DMS153 (cell line): ENCODE data around the gene ADCY5.
"Not testable (repeated sequence)": the region's sequence is repeated elsewhere in the genome, so short reads cannot be mapped to it uniquely, and the experiment has no call there.

Experiments
- DNase-seq: peaks from one replicate; lab custom pipeline; 2025; lab: John Stamatoyannopoulos, UW

ADCY5 gene

DNA sequence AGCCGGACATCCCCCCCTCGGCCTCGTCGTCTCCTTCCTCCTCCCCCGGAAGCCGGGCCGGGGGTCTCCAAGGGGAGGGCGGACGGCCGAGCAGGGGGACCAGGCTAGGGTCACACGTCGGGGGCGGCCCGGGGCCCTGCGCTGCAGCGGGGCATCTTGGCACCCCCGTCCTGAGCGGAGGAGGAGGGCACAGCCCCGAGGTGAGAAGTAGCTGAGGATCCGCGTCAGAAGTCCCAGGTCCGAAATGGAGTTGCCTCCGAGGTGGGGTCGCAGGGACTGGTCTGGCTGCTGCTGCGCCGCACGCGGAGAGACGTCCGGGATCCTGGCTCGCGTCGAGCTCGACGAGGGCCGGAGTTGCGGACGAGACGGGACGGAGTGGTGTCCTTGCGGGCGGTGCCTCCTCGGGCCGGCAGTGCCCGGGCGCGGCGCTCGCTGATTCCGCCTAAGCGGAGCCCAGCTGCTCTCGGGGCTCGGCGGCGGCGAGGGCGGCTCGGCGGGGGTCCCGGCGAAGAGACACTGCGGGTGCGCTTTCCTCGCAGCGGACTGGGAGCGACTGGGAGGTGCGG, at the start of gene ADCY5:
Gene ADCY5 (minus strand): TSS at position 555 of the 566 bp plus-strand sequence. CDS start 545 bp downstream, at position 10.
- DNase-seq: no peak

DNA sequence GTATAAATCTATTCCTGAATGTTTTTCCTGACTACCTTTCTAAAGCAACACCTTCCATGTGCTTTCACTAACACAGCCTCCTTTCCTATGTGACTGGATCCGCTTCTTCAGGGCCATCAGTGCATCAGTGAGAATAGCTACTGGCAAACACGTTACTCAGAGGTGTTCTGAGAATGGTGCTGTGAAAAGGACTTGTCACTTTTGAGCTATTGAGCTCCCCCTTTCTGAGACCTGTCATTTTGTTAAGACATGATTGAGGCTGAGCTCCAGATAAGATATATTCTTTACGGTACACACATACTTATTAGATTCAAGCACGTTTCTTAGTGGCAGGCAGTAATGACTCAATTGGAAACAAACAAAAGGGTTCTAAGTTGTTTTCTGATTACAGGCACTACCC, 45.0 kb upstream of the ADCY5 start:
- no peak for DNase-seq

DNA sequence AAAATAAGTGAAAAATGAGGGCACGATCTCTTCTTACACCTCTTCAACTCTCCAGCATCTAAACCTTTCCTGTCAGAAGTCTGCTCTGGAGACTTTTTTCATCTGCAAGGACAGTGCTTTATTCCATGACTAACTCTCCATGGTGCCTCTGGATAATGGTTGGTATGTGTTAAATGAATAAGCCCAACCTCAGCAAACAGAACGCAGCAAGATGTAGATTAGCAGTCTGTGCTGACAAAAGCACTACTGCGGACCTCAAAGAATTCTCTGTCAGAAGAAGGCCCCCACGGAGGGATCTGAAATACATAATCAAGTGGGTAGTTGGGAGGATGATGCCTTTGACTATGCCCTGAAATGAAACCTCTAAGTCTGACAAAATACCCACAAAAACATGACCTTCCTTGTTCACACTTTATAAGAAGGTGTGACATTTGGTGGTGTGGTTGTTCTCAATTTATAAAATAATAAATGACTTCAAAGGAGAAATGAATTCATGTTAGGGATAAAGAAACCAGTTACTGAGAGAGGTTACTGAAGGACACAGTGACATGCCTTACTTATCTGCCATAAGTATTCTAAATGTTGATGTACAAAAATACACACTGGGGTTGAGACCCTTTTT, 43.2 kb upstream of the ADCY5 start:
- DNase-seq: no peak

DNA sequence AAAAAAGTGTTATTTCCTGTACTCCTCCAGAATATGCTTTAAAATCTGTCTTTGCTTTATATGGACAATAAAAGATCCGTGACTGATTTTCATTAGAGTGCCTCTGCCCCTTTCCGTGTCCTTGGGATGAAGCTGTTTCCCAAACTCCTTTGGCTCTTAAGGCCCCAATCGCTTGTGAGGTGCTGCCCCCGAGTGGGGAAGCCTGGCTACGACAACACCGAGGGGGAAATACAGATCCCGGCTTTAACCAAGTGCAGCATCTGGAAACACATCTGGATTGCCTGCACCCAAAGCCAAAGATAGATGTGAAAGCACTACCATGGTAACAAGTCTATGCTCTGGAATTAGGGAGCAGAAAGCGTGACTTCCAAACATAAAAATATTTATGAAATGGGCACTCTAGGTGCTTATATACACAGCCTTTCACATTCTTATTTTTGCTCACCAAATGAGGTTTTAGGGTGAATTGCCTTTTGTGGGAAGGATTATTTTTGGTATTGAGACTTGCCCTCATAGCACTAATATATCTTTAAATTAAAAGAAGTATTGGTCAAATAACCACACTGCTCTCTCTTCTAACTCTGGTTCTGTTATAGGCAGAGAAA, 40.6 kb upstream of the ADCY5 start:
- no peak for DNase-seq

DNA sequence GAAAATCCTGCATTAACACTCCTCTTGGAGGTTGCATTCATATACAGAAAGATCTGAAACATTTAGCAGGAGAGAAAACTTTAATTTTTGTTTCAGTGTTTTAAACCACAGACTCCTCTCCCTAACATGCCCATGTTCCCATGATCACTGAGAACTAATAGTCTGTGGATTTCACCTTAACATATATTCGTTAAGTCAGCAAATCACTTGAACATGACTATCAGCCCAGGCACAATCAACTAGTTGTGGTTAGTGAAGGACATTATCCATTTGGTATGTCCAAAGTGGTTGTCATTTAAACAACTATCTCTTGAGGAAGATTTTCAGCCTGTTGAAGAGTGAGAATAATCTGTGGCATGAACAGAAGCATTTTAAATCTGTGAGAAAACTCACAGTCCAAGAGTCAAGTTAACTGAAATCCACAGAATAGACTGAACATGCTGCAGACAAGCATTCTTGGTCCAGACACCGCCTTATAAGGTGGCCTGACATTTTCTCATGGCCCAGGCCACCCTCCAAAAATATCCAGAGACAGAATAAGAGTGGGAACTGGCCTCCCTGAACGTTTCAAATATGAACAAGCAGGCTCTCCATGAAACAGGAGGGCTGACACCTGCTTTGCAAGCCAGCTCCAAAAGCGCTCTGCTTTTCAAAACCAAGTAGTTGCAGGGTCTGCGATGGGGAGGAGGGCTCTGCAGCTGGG, 39.9 kb upstream of the ADCY5 start:
- no peak for DNase-seq

DNA sequence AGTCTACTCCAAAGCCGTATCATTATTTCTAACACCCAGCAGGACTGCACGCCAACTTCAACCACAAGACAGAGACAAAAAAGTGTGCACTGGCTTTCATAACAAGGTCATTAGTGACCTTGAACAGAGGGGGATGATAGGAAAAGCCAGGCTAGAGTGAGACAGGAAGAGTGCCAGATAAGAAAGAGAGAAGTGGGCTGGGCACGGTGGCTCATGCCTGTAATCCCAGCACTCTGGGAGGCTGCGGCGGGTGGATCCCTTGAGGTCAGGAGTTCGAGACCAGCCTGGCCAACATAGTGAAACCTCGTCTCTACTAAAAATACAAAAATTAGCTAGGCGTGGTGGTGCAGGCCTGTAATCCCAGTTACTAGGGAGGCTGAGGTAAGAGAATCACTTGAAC, 38.2 kb upstream of the ADCY5 start:
- not testable (repeated sequence) for DNase-seq

DNA sequence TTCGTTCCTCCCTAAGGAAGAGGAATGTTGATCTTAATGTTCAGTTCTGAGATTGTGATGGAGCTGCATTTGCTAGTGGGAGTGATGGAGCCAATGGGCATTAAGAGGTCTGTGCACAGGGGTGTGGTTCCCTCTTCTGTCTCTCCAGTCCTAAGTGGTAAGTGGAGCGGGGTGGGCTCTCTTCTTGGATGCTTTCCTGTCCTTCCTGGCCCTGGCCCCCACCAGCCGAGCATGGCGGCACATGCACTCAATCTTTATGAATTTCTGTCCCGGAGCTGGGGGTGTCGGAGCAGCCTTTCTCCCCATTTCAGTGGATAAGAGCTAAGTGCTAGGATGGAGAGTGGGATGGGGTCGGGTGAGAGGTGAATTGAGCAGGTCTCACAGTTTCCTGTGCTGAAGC, 37.6 kb upstream of the ADCY5 start:
- DNase-seq: no peak

DNA sequence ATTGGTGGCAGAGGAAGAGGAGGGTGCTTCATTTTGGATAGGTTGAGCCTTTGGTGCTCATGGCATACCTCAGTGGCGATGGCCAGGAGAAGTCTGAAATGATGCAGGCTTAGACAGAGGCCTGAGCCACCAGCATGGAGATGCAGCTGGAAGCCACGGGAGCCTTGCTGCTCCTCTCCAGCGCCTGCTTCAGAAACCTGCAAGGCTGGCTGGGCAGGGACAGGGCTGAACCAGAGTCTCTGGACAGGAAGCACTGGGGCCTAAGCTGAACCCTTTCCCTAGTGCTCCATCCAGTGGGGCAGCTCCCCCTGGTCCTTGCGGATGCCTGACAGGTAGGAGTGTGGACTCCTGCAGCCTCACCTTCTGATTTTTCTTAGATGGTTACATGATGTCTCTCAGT, 36.7 kb upstream of the ADCY5 start:
- DNase-seq: no peak

DNA sequence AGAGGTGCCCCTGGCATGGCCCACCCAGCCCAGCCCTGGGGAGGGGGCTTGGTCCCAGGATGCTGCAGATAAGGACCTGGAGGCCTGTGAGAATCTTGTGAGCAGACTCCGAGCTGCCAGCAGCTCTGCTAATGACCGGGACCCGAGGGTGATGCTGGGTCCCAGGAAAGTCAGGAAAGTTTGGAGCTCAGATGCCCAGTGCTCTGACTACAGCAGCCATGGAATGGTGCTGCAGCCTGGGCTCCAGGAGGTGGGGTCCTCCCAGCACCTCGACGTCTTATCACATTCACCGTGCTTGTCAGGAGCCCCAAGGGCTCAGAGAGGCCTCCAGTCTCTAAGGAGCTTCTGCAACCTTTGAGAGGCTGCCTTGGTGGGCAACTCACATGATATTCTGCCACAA, 34.3 kb upstream of the ADCY5 start:
- no peak for DNase-seq

DNA sequence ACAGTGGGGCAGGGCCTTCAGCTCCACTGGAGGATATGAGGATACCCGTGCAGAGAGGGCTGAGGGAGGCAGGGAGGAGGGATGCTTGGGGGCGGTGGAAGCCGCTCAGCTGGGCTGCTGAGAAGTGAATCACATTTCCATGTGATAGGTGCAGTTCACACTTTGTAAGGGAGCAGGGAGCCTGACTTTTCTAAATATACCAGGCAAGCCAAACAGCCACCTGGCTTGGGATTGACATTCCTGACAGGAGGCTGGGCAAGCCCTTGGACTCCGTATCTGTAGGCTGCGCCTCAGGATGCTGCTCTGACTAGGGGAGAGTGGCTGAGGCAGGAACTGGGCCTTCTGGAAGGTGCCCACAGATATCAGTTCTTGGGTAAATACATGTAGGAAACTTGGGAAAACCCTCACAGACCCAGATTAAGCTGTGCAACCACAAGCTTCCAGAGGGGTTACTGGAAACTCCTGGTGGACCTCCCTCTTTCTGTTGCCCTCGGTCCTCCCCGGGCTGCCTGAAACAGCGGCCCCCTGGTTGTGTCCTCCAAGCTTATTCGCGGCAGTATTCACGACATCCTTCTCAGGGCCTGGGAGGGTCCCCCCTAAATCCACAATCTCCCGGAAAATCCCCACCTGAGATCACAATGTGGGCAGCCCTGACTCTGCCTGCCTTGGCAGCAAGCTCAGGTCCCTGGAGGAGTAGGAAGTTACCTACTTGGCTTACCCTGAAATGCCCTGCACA, 33.0 kb upstream of the ADCY5 start:
- DNase-seq: no peak

DNA sequence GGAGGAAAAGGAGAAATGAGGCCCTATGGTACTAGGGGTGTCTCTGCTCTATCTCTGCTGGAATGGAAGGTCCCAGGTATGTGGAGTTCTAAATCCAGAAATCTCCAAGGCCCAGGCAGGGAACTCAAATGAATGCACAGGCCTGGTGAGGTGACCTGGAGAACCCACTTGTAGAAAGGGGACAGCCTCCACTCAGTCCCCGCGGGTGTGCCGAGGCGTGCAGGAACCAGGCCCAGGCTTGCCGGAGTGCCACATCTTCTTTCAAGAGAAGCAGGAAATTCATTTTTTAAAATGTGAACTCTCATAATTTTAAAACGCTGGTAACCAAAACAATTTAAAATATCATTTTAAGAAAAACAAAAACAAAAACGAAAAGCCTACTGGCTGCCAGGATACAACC, 32.2 kb upstream of the ADCY5 start:
- no peak for DNase-seq

DNA sequence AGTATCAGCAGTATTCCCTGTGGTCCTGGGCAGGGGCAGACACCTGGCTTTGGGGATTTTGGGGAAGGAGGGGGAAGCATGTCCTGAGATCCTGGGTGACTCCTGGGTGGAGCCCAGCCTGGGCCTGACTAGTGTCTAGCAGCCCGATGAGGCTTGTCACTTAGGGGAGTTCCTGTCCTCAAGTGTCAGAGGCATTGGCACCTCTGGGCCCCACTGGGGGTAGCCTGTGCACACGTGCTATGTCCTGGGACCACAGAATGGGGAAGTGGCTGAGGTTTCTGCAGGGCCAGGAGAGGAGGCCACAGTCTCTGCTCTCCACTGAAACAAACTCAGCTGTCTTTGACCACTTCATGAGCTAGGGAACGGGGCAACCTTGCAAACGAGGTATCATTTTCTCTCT, 31.5 kb upstream of the ADCY5 start:
- no peak for DNase-seq

DNA sequence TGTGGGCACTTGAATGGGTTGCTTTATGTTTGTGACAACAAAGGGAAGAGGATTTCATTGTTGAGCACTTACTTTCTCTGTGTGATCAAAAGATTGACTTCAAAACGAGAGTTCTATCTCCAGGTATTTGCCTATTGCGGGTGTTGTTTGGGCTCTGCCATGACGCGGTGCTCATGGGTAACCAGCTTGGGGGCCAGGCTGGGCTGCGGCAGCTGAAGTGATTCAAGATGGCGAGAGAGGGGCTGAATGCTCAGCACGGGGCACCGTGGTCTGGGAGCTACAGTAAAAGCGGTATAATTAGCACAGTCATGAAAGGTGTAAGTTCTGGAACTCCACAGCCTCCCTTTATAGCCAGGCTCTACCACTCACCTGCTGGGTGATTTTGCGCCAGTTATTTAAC, 31.0 kb upstream of the ADCY5 start:
- no peak for DNase-seq

DNA sequence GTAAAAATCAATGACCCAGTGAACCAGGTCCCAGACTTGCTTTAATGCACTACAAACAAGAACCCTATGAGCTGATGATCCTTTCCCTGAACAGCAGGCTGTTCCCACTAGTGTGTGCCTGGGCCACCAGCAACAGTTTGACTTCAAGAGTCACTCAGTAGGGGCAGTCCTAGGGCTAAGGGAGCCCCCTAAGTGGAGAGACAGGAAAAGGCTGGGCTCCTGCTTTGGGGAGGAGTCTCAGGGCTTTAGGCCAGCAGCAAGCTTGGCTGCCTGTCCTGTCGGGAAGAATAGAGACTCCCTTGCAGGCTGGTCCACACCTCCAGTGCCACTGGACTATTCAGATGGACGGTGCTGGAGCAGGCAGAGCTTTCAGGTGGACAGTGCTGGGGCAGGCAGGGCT, 29.4 kb upstream of the ADCY5 start:
- DNase-seq: no peak

DNA sequence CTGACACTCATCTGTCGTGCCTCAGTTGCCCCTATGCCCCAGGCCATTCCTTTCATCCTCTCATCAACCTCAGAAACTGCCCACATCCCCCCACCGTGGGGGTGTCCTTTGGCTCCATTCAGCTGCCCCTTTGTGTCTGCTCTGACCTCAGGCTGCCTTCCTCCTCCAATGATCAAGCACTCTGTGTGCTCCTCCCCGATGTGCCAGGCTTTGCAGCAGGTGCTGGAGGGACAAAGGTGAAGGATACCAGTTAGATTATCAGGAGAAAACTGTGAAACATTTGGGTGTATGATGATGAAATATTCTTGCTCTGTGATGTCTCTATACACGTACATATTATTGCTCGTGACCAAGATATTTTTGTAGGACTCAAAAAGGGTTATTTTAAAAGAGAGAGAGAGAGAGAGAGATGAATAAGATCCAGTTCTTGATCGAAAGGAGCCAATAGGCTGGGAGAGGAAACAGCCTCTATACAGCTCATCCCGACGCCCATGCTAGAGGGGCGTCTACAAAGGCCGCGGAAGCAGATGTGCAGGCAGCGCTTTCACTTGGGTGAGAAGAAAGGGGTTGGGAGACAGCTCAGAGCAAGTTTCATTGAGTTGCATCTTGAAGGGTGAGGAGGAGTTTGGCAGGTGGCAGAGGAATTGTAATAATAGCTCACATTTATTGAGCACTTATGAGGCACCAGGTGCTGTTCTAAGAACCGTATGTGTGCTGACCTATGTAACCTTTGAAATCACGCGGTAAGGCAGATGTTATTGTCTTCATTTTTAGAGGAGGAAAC, 28.3 kb upstream of the ADCY5 start:
- no peak for DNase-seq

DNA sequence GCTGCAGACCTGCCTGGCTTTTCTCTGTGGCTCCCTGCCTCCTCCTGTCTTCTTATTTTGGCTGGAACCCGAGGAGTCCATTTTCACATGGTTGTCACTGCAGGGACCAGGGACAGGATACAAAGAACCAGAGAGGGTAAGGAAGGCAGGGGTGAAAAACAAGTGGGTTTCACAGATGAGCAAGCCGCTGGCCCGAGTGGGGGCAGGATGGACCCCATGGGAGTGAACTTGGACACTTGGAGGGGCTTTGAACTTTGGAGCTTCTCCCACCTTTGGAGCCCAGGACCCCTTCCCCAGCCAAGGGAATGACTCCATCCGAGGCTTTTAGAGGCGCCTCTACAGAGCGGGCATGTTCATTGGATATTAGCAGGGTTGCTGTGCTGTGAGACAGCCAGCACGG, 26.9 kb upstream of the ADCY5 start:
- no peak for DNase-seq

DNA sequence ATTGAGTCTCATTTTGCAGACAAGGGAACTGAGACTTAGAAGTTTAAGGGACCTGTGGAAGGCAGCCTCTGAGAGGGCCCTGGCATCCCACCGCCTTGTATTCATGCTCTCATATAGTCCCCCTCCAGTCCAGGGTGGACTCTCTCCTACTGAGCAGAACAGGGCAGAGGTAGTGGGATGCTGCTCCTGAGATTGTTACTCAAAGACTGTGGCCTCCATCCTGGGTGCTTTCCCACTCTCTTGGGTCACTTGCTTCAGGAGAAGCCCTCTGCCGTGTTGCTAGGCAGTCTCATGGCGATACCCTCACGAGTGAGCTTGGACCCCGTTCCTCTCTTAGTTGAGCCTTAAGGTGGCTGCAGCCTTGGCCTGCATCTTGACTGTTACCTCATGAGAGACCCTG, 22.2 kb upstream of the ADCY5 start:
- DNase-seq: no peak

DNA sequence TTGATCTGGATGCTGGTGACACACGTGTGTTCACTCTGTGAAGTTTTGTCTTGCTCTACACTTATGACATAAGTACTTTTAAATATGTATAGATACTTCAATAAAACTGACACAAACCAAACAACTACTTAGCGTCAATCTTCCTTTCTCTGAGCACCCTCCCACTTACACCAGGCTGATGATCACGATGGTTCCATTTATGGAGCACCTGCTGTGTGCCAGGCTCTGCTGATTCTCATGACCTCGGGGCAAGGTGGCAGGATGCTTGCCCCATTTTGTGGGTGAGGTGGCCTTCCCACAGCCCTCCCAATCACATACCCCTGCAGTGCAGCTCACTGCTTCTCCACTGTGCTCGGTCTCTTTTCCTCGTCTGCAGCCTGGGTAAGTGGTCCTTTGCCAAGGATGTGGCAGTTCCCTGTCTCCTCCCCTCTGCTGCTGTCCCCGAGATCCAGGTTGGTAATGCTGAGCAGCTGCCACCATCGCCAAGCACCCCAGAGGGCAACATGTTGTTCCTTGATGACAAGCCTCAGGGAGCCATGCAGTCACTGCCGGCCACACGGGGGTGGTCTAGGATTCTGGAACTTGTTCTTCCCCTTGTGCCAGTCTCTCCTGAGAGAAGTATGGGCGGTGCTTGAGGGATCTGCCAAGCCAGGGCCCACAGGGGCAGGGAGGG, 20.6 kb upstream of the ADCY5 start:
- no peak for DNase-seq

DNA sequence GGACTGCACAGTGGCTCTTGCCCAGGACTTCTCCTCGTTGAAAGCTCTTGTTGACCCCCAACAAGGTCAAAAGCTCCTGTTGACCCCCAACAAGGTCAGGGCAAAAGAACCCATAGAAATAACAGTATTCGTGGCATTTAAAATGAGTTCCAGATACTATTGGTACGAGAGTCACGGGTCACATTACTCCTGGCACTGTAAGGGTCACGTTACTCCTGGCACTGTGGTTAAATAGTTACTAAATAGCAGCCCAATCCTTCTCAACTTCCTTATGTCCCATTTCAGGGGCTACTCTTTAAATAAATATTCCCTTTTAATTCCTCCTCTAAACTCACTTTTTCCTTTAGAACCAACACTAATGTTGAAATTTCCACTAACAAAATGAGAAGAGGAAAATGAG, 18.2 kb upstream of the ADCY5 start:
- no peak for DNase-seq

DNA sequence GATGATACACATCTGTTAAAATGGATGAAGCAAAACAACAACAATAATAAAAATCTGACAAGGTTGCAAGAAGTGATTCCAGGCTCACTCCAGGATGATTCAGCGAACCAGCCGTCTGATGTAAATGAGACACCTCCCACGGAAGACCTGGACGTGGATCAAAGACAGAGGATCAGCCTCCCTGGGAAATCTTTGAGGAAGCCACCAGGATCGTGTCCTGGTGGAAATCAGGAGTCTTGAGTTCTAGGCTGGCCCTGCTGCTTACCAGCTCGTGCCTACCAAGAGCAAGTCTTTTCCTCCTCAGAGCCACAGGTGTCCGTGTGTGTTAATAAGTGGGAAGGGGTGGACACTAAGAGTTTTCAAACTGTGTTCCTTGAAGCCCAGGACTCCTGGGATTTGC, 15.3 kb upstream of the ADCY5 start:
- no peak for DNase-seq

DNA sequence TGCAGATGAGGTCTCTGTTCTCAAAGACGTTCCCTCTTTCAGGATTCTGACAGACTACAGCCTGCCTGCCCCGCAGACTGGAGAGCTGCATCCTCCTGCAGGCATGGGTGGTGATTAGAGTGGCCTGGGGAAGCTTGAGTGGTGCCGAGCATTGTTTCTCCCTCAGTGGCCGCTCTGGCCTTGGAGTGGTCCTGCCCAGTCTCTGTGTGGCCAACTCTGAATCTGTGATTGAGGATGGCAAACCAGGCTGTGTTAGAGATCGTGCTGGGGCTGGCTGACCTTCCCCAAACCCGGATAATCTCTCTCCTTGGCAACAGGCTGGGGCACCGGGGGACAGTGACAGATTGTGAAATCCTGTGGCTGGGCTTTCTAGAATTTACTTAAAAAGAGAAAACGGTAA, 11.0 kb upstream of the ADCY5 start:
- no peak for DNase-seq
